Measurements from ENCODE around the gene MPND. TPM values are rescaled to one million over a fixed set of nuclear protein-coding genes. Genes with fewer than 3 reads are reported as not detected.
A peak's percentile ranks its signal among the peaks of the same experiment; 100 is the strongest.

The MPND gene
- total RNA-seq, 4 donors from 2014 or later, result 6.5 to 9.5 (median 8.9) TPM

DNA sequence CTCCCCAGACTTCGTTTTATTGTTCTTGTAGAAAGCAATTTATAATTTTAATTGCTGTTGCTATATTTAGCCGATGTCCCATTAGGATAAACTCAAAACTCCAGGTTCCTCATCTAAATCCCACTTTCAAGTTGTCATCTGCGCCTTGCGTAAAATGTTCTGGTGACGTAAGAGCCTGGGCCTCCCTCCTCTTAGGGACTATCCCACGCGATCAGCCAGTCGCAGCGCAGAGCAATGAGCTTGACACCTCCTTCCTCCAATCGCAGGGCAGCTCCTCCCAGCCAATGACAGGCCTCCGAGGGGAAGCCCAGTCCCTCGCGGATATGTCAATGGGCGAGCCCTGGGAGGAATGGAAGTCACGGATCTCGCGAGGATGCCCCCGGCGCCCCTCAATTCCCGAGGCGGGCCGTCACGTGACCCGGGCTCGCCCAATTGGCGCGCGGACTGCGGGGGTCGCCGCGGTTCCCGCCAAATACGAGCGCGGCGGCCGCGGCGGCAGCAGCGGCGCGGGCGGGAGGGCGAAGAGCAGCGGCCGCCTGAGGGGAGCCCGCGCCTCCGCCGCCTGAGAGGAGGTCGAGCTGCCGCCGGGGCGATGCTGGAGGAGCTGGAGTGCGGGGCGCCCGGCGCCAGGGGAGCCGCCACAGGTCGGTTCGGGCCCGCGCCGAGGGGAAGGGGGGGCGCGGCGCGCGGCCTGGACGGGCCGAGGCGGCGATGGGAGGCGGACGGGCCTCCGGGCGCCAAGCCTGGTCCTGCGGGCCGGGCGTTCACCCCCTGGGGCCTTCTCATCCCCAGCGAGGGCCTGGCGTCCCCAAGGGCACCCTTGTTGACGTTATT lies 59.0 kb downstream of the MPND start, which contains the start of gene CHAF1A:
CHAF1A (plus strand) TSS at position 470 of the 834 bp plus-strand sequence; CDS start at position 593, 123 bp downstream.
- TF ChIP-seq, protein P1, sequence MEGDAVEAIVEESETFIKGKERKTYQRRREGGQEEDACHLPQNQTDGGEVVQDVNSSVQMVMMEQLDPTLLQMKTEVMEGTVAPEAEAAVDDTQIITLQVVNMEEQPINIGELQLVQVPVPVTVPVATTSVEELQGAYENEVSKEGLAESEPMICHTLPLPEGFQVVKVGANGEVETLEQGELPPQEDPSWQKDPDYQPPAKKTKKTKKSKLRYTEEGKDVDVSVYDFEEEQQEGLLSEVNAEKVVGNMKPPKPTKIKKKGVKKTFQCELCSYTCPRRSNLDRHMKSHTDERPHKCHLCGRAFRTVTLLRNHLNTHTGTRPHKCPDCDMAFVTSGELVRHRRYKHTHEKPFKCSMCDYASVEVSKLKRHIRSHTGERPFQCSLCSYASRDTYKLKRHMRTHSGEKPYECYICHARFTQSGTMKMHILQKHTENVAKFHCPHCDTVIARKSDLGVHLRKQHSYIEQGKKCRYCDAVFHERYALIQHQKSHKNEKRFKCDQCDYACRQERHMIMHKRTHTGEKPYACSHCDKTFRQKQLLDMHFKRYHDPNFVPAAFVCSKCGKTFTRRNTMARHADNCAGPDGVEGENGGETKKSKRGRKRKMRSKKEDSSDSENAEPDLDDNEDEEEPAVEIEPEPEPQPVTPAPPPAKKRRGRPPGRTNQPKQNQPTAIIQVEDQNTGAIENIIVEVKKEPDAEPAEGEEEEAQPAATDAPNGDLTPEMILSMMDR (IDR thresholded peaks at IDR 0.05), result no peak
- TF ChIP-seq EP300 (IDR thresholded peaks at IDR 0.05), result no peak
- peak in 2 of 3 donors; percentile 56 to 97 for TF ChIP-seq POLR2AphosphoS5 (IDR thresholded peaks at IDR 0.05)
- no peak for TF ChIP-seq POLR2A (IDR thresholded peaks at IDR 0.05)
- no peaks in the 10 kb centered on the region for H3K36me3 ChIP-seq
- no peaks in the 10 kb centered on the region for H3K27me3 ChIP-seq
- DNase-seq (ENCODE audit: low spot score in 2 of 2), result peak; percentile 100
- peaks cover 56% of the 10 kb centered on the region for H3K4me1 ChIP-seq
- H3K4me3 ChIP-seq, result peak within 1 kb of the TSS; percentile 95
- under 1% methylated on average over 13 of the region's 84 CpGs for WGBS
- H3K27ac ChIP-seq, result peak within 1 kb of the TSS; percentile 86
- no peaks in the 10 kb centered on the region for H3K9me3 ChIP-seq

DNA sequence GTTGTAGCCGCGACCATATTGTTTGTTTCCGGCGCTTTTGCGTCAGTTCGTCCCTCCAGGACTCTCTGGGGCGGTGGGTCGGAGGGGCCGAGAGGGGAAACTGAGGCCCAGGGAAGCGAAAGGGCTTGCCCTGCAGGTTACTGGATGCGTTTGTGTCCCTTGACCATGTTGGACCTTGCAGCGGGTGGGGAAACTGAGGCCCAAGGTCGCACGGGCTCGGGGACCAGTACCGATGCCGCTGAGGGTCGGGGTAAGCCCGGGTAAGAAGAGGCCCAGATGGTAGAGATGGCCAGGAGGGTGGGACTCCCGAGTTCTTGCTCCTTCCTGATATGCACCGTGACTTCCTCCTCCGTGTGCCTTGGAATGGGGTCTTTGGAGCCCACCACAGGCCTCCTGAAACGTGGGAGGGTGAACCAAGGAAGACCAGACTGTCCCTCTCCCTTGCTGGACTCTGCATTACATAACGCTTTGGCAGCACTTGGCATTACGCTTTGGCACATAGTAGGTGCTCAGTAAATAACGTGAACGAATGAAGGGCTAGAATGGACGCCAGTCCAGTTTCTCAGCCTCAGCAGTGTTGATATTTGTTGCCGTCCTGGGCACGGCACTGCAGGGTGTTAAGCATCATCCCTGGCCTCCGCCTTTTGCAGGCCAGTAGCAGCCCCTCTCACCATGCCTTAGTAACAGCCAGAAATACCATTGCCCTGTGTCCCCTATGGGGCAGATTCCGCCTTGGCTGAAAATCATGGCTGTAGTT lies 59.8 kb downstream of the MPND start:
- Histone ChIP-seq H3K36me3 (no peaks in the 10 kb centered on the region), H3K27ac (peak overlapping the region; percentile 74), H3K9me3 (no peaks in the 10 kb centered on the region), H3K4me1 (peaks cover 48% of the 10 kb centered on the region), H3K4me3 (peak overlapping the region; percentile 95), H3K27me3 (no peaks in the 10 kb centered on the region)
- no peak for DNase-seq (ENCODE audit: low spot score in 2 of 2)
- TF ChIP-seq, protein P1 (IDR thresholded peaks at IDR 0.05), result no peak
- TF ChIP-seq POLR2AphosphoS5 (IDR thresholded peaks at IDR 0.05) (no peak), POLR2A (IDR thresholded peaks at IDR 0.05) (no peak), EP300 (IDR thresholded peaks at IDR 0.05) (no peak)
- WGBS, result 25% methylated on average over 11 of the region's 32 CpGs

DNA sequence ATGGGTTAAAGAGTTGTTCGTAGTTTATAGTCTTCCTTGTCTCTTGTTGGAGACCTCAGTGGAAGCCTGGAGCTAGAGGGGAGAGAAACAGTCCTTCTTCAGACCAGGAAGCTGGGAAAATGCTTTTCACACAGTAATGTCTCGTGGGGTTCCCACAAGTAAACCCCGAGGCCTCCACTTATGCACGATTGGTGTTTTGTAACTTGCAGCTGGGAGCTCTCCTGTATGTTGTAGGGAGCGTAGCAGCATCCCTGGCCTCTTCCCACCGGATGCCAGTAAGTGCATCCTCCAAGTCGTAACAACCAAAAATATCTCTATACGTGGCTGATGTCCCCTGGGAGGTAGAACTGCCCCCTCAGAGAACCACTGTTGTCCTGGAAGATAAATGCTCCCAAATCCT lies 62.6 kb downstream of the MPND start:
- WGBS, result 74% methylated on average over 8 of the region's 8 CpGs

DNA sequence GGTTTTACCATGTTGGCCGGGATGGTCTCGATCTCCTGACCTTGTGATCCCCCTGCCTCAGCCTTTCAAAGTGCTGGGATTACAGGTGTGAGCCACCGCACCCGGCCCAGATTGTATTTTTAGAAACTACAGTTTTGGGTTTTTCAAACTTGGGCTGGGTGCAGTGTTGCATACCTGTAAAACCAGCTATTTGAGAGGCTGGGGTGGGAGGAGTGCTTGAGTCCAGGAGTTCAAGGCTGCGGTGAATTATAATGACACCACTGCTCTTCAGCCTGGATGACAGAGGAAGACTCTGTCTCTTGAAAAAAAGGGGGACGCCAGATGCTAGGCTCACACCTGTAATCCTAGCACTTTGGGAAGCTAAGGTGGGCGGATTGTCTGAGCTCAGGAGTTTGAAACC lies 63.3 kb downstream of the MPND start:
- Histone ChIP-seq H3K4me3 (no peak overlapping the region), H3K27ac (no peak overlapping the region), H3K9me3 (no peaks in the 10 kb centered on the region), H3K4me1 (peaks cover 25% of the 10 kb centered on the region), H3K36me3 (peaks cover 18% of the 10 kb centered on the region), H3K27me3 (no peaks in the 10 kb centered on the region)
- TF ChIP-seq POLR2A (IDR thresholded peaks at IDR 0.05) (no peak), POLR2AphosphoS5 (IDR thresholded peaks at IDR 0.05) (no peak), EP300 (IDR thresholded peaks at IDR 0.05) (no peak)
- TF ChIP-seq, protein P1 (IDR thresholded peaks at IDR 0.05), result no peak
- WGBS, result 94% methylated on average over 7 of the region's 7 CpGs
- no peak for DNase-seq (ENCODE audit: low spot score in 2 of 2)

More for the DNA sequence above, 62.6 kb downstream of the MPND start:
- TF ChIP-seq POLR2A (IDR thresholded peaks at IDR 0.05) (no peak), EP300 (IDR thresholded peaks at IDR 0.05) (no peak), POLR2AphosphoS5 (IDR thresholded peaks at IDR 0.05) (no peak)
- TF ChIP-seq, protein P1 (IDR thresholded peaks at IDR 0.05), result no peak
- Histone ChIP-seq H3K27me3 (no peaks in the 10 kb centered on the region), H3K4me1 (peaks cover 31% of the 10 kb centered on the region), H3K27ac (no peak overlapping the region), H3K4me3 (no peak overlapping the region), H3K36me3 (peaks cover 18% of the 10 kb centered on the region), H3K9me3 (no peaks in the 10 kb centered on the region)
- no peak for DNase-seq (ENCODE audit: low spot score in 2 of 2)
